GM19239 (cell line): Measurements from ENCODE around the gene CARMIL1.

Experiments
- DNase-seq: peaks from one replicate; pipeline ENCODE4 v3.0.0; 2011; ENCODE audit warnings: low spot score; ENCODE audit not compliant: insufficient read length
- FAIRE-seq: peaks from 2 replicates; lab custom pipeline; 2011; peaks lifted over from hg19 to GRCh38; lab: Jason Lieb, UNC

Gene CARMIL1

DNA sequence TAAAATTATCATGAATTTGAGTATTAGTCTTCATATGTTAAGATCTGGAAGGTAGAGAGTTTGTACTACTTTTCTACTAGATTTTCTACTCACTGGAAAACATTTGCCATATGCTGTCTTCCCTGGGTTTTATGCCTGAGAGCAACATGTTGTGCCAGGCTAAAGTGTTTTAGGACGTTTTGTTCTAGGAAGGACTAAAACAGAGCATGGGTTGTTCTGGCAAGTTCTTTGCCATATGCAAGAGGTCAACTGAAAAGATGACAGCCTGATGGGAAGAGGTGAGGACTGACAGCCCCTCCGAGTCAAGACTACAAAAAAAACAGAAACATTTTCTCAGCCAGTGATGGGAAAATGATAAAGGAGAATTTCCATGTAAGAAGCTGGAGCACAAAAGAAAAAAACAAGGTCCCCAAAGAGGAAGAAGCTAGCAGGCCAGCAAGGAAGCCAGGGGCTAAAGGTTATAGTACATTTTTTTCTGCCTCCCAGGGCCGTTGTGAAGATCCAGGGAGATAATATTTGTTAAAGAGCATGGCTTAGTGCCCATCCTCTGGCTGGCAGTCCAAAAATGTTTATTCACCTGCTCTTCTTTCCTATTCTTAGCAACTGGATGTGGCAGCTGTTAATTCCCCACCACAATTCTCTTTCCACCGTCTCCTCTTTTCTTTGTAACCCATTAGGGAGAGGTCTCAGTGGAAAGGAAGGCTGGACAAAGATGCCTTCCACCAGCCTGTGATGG is 380.6 kb downstream of the CARMIL1 start:
- no peak for DNase-seq
- no peak for FAIRE-seq

DNA sequence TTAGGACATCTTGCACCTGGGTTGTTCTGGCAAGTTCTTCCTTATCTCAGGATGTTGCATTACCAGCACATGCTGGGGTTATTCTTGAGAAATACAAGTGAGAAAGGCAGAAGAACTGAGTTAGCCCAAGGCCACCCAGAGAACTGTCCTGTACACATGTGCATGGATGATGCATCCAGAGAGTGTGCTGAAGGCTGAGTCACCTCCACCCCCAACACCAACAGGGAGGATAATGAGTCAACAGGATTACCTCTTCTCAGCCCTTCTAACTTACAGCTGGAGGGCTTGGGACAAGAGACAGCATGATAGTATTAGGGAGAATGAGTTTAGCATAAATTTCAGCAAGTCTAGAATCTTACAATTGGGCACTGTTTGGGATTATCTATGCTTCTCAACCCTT is 381.3 kb downstream of the CARMIL1 start:
- FAIRE-seq (no peak), DNase-seq (no peak)

DNA sequence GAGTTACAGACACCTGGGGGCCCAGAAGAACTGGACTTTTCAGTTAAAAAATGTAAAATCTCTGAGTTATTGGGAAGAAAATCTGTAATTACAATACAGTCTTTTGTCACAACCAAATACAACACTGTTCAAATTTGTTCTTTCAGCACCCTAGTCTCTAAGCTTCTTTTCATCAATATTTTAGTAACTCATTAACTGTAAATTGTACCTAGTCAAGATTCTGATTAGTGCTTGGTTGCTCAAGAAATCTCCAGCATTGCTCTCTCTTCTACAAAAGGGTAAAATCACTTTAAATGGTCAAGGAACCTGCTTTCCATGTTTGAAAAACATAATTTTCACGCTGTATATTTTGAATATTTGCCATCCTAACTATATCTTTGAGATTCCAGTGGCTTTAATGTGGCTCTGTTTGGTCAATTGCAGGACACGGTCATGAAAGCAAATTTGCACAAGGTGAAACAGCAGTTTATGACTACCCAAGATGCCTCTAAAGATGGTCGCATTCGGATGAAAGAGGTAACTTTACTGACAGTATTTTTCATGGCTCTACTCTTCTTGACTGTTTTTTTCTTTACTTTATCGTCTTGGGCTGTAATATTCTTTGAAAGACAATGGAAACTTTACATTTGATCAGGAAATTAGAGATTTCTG is 382.1 kb downstream of the CARMIL1 start:
- FAIRE-seq (no peak), DNase-seq (no peak)

DNA sequence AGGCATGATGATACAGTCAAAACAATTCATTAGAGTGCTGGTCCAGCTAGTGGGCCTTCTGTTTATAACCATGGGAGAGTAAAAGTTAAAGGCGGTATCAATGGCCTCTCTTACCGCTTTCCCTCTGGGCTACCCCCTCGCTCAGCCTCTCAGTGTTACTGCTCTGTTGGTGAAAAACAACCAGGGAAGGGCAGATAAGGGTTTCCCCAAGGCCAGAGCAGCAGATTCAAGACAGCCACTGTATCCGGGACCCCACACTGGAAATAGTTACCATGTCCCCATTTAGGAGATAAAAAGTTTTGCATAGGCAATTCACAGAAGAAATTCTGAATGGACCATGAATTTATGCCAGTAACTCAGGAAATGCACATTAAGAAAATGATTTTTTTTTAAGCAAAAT is 386.3 kb downstream of the CARMIL1 start:
- no peak for DNase-seq
- FAIRE-seq: no peak

DNA sequence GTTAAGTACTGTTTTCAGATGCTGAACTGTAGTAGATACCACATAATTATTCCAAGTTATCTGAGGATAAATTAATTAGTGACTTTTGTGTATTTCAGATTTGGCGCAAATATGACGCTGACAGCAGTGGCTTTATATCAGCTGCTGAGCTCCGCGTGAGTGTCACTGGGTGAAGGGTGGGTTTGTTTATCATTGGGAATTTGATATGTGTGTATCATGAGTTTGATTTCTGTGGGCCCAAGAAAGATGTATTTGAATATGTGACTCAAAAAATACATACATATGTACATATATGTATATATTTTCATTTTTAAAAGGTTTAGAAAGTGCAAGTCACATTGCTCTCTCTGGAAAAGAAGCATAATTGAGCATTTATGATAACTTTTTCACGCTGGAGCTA is 390.2 kb downstream of the CARMIL1 start:
- DNase-seq (no peak), FAIRE-seq (no peak)
